HG03378 (cell line): ENCODE data around the gene GAA.
"Not testable (repeated sequence)": the region's sequence is repeated elsewhere in the genome, so short reads cannot be mapped to it uniquely, and the experiment has no call there.

Experiments used
- ATAC-seq: cut with Tn5 transposase; IDR thresholded peaks from one replicate; pipeline ENCODE4 v1.9.1; 2021; ENCODE audit warnings: mild to moderate bottlenecking, moderate library complexity; ENCODE audit not compliant: unreplicated experiment

GAA gene

GRCh38 chr17:80082403-80083135 lies 18.8 kb upstream of the GAA start:
- ATAC-seq, result no peak

- no peak for ATAC-seq
These were observed 18.2 kb upstream of the GAA start for GRCh38 chr17:80083136-80083661.

- ATAC-seq, result no peak
These were observed 16.6 kb upstream of the GAA start for GRCh38 chr17:80084773-80085172.

GRCh38 chr17:80086081-80086480 lies 15.3 kb upstream of the GAA start:
- no peak for ATAC-seq

GRCh38 chr17:80086616-80087015 lies 14.8 kb upstream of the GAA start:
- no peak for ATAC-seq

- no peak for ATAC-seq
These were observed 13.8 kb upstream of the GAA start for GRCh38 chr17:80087346-80088265.

- ATAC-seq, result no peak
These were observed 11.6 kb upstream of the GAA start for GRCh38 chr17:80089762-80090161.

- not testable (repeated sequence) for ATAC-seq
These were observed 11.2 kb upstream of the GAA start for GRCh38 chr17:80090164-80090563.

- ATAC-seq, result no peak
These were observed 10.0 kb upstream of the GAA start for GRCh38 chr17:80091376-80091775.

GRCh38 chr17:80092959-80093358 lies 8.4 kb upstream of the GAA start:
- no peak for ATAC-seq

- ATAC-seq, result no peak
These were observed 6.1 kb upstream of the GAA start for GRCh38 chr17:80095038-80095843.

- no peak for ATAC-seq
These were observed 5.4 kb upstream of the GAA start for GRCh38 chr17:80095844-80096475.

- ATAC-seq, result no peak
These were observed 4.8 kb upstream of the GAA start for GRCh38 chr17:80096561-80097021.

GRCh38 chr17:80097127-80097621 lies 4.2 kb upstream of the GAA start:
- ATAC-seq, result no peak

GRCh38 chr17:80097844-80098691 lies 3.3 kb upstream of the GAA start:
- ATAC-seq, result no peak

GRCh38 chr17:80099291-80100034 lies 1.9 kb upstream of the GAA start:
- ATAC-seq, result no peak

GRCh38 chr17:80100035-80100323 lies 1.4 kb upstream of the GAA start:
- ATAC-seq, result no peak

GRCh38 chr17:80101946-80102663 lies 724 bp downstream of the GAA start:
- ATAC-seq, result no peak
